Measurements from ENCODE around the gene NACC2.

GRCh38 chr9:135986605-135987004 lies 108.5 kb downstream of the NACC2 start:
- no peak for TF ChIP-seq PRDM10 (tag by site-specific recombination; IDR thresholded peaks at IDR 0.05)
- no peak for TF ChIP-seq SETDB1 (IDR thresholded peaks at IDR 0.05; ENCODE audit: insufficient read length, low read length)

All from HEK293 (cell line).